Keratinocyte (primary cell): ENCODE results near the gene PAX7. TPM values are rescaled to one million over a fixed set of nuclear protein-coding genes. Genes with fewer than 3 reads are reported as not detected.

ENCODE experiments used
- DNase-seq: peaks from one replicate; pipeline ENCODE4 v3.0.0-alpha.2; 2011; ENCODE audit warnings: low read depth, missing footprints, low spot score
- FAIRE-seq: peaks from 2 replicates; lab custom pipeline; 2011; peaks lifted over from hg19 to GRCh38; lab: Jason Lieb, UNC
- H2AFZ ChIP-seq: 2 replicates; pipeline ENCODE4 v1.6.0; 2012; ENCODE audit warnings: low read length, control low read depth, inconsistent platforms; ENCODE audit not compliant: control insufficient read depth
- H3K27ac ChIP-seq: 2 replicates; pipeline ENCODE4 v1.5.1; 2011; ENCODE audit warnings: low read length; ENCODE audit not compliant: control insufficient read depth, insufficient read depth
- H3K27me3 ChIP-seq: 3 replicates; pipeline ENCODE4 v1.6.0; 2011; ENCODE audit warnings: low read length; ENCODE audit not compliant: control insufficient read depth, insufficient read depth; ENCODE audit errors: extremely low read depth
- H3K36me3 ChIP-seq, 2 experiments: 2 replicates in 1 of 2; 3 replicates in 1 of 2; pipeline ENCODE4 v1.5.1; 2011; ENCODE audit warnings: low read length in 2 of 2, mild to moderate bottlenecking in 1 of 2; ENCODE audit not compliant: control insufficient read depth in 2 of 2, insufficient read depth in 2 of 2; ENCODE audit errors: extremely low read depth in 1 of 2
- H3K4me1 ChIP-seq: 3 replicates; pipeline ENCODE4 v1.5.1; 2011; ENCODE audit warnings: low read length; ENCODE audit not compliant: control insufficient read depth, insufficient read depth; ENCODE audit errors: extremely low read depth
- H3K4me2 ChIP-seq: 3 replicates; pipeline ENCODE4 v1.6.0; 2011; ENCODE audit warnings: low read depth, low read length; ENCODE audit not compliant: control insufficient read depth, insufficient read depth; ENCODE audit errors: extremely low read depth
- H3K4me3 ChIP-seq, 3 experiments: fragments of 200-600 bp in 1 of 3; sonication (generic) in 1 of 3; 2 replicates in 2 of 3; 3 replicates in 1 of 3; pipeline ENCODE4 v1.5.1; 2011 to 2016; ENCODE audit warnings: low read length in 3 of 3, mild to moderate bottlenecking in 3 of 3, control low read depth in 2 of 3, inconsistent platforms in 1 of 3, low read depth in 1 of 3, mixed read lengths in 1 of 3, mixed run types in 1 of 3, moderate library complexity in 1 of 3; ENCODE audit not compliant: control insufficient read depth in 2 of 3, insufficient read depth in 2 of 3; ENCODE audit errors: extremely low read depth in 1 of 3
- H3K79me2 ChIP-seq: 2 replicates; pipeline ENCODE4 v1.6.0; 2012; ENCODE audit warnings: low read length; ENCODE audit not compliant: control insufficient read depth, insufficient read depth
- H3K9ac ChIP-seq: 3 replicates; pipeline ENCODE4 v1.6.0; 2011; ENCODE audit warnings: low read length; ENCODE audit not compliant: control insufficient read depth, insufficient read depth; ENCODE audit errors: extremely low read depth
- H3K9me1 ChIP-seq: 3 replicates; pipeline ENCODE4 v1.6.0; 2011; ENCODE audit warnings: low read length; ENCODE audit not compliant: control insufficient read depth, insufficient read depth; ENCODE audit errors: extremely low read depth
- H3K9me3 ChIP-seq: 2 replicates; pipeline ENCODE4 v1.5.1; 2012; ENCODE audit warnings: low read depth, low read length; ENCODE audit not compliant: control insufficient read depth
- H4K20me1 ChIP-seq: 3 replicates; pipeline ENCODE4 v1.6.0; 2011; ENCODE audit warnings: low read length; ENCODE audit not compliant: control insufficient read depth, insufficient read depth; ENCODE audit errors: extremely low read depth
- CTCF ChIP-seq, 3 experiments: IDR thresholded peaks in 1 of 3; conservative IDR thresholded peaks in 1 of 3; optimal IDR thresholded peaks in 1 of 3; 2 replicates in 2 of 3; 3 replicates in 1 of 3; pipeline versions ENCODE3 to v1.5.1; 2011; ENCODE audit warnings: low read length in 3 of 3, mild to moderate bottlenecking in 3 of 3, moderate library complexity in 2 of 3, control low read depth in 1 of 3, inconsistent platforms in 1 of 3; ENCODE audit not compliant: insufficient read depth in 2 of 3; ENCODE audit errors: extremely low read depth in 1 of 3
- EZH2 ChIP-seq: IDR thresholded peaks from one replicate; pipeline ENCODE4 v1.6.1; 2012; ENCODE audit warnings: inconsistent platforms, mild to moderate bottlenecking, low read length, moderate library complexity
- dilution Hi-C: fragments of 300-500 bp; cut with MboI; formaldehyde crosslinking; loops from one replicate; pipeline ENCODE4 v1.7.0; 2020; ENCODE audit warnings: low sequenced_read_pairs; ENCODE audit not compliant: extremely low pct_ligation_motif_present
- polyA plus RNA-seq, 5 experiments: library from polyadenylated mRNA; depleted of rRNA in 3 of 5; stranded (reverse) in 3 of 5; stranded (forward) in 1 of 5; unstranded in 1 of 5; fragments of >200 nt; gene quantifications; 1 replicate in 1 of 5; 2 replicates in 3 of 5; 3 replicates in 1 of 5; pipeline versions ENCODE4 v1.2.1 to v1.2.3, GENCODE V29; 2011 to 2012; ENCODE audit warnings: missing spikeins in 2 of 5, low read depth in 1 of 5, low replicate concordance in 1 of 5

Gene PAX7
- polyA plus RNA-seq, 1 donor (not counting 4 experiments of a cell fraction or from before 2014, with no cell fraction given), result not detected

GRCh38 chr1:18657506-18658201 lies 27.0 kb downstream of the PAX7 start:
- H2AFZ ChIP-seq, result no peak overlapping the region
- peaks cover 39% of the 10 kb centered on the region for H3K27me3 ChIP-seq

GRCh38 chr1:18658831-18659230 lies 28.2 kb downstream of the PAX7 start:
- Histone ChIP-seq H3K9ac (no peak overlapping the region), H3K27ac (no peak overlapping the region), H3K9me3 (no peaks in the 10 kb centered on the region), H3K4me1 (no peaks in the 10 kb centered on the region), H3K4me2 (no peak overlapping the region), H3K9me1 (no peaks in the 10 kb centered on the region), H4K20me1 (no peaks in the 10 kb centered on the region), H3K27me3 (peaks cover 29% of the 10 kb centered on the region), H3K36me3 (no peaks in the 10 kb centered on the region), H2AFZ (no peak overlapping the region), H3K79me2 (no peaks in the 10 kb centered on the region), H3K4me3 (no peak overlapping the region)
- DNase-seq (no peak), FAIRE-seq (no peak)
- dilution Hi-C loops, result no loop called here
- TF ChIP-seq EZH2 (no peak), CTCF (optimal IDR thresholded peaks at IDR 0.05 in 1 of 3, IDR thresholded peaks at IDR 0.05 in 1 of 3, conservative IDR thresholded peaks at IDR 0.05 in 1 of 3; ENCODE audit: extremely low read depth in 1 of 3, insufficient read depth in 2 of 3, low read length in 3 of 3) (no peak)

More at GRCh38 chr1:18657506-18658201, 27.0 kb downstream of the PAX7 start:
- no peaks in the 10 kb centered on the region for H3K36me3 ChIP-seq
- H4K20me1 ChIP-seq, result no peaks in the 10 kb centered on the region
- H3K27ac ChIP-seq, result no peak overlapping the region
- no peaks in the 10 kb centered on the region for H3K79me2 ChIP-seq
- H3K4me1 ChIP-seq, result no peaks in the 10 kb centered on the region
- TF ChIP-seq EZH2 (no peak), CTCF (optimal IDR thresholded peaks at IDR 0.05 in 1 of 3, IDR thresholded peaks at IDR 0.05 in 1 of 3, conservative IDR thresholded peaks at IDR 0.05 in 1 of 3; ENCODE audit: extremely low read depth in 1 of 3, insufficient read depth in 2 of 3, low read length in 3 of 3) (no peak)
- H3K4me3 ChIP-seq, result no peak overlapping the region
- DNase-seq, result no peak
- H3K9me3 ChIP-seq, result no peaks in the 10 kb centered on the region
- H3K4me2 ChIP-seq, result no peak overlapping the region
- dilution Hi-C loops, result no loop called here
- H3K9ac ChIP-seq, result no peak overlapping the region
- H3K9me1 ChIP-seq, result no peaks in the 10 kb centered on the region
- FAIRE-seq, result no peak
